ENCODE results near the gene KCNA5.

The KCNA5 gene

DNA sequence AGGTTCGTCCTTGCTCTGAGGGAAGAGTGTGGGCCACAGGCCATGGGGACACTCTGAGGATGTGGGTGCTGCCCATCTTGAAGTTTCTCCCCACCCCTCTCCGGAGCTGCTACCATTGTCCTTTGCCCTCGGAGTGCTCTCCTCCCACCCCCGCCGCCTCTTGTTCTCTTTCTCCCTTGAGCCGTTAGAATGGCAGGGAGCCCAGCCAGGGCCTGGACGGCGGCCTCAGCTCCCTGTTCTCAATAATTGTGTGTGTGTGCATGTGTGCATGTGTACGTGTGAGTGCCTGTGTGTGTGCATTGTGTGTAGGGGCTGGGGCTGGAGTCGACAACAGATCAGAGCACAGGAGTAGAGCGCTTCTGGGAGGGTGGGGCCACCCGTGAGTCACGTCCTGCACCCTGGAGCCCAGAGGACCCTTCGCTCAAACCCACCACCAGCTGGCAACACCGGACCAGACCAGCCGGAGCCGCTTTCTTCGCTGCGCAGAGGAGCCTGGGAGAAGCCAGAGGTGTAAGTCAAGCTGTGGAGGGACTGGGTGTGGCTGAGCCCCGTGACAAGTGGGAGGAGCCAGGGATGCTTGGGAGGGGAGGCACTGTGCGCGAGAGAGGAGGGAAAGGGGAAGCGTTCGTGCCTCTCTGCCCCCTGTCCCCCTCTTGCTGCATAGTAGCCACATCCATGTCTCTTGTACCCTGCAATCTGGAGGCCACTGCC is 25.9 kb upstream of the KCNA5 start:
- peaks cover 5% of the 10 kb centered on the region for H3K36me3 Mint-ChIP-seq
- ATAC-seq (no peak), DNase-seq (ENCODE audit: low spot score in 2 of 2) (no peak)
- H3K27ac Mint-ChIP-seq, result no peak overlapping the region
- no peaks in the 10 kb centered on the region for H3K9me3 Mint-ChIP-seq
- no peak overlapping the region for H3K4me3 Mint-ChIP-seq
- H3K4me1 Mint-ChIP-seq, result peaks cover 5% of the 10 kb centered on the region

- DNase-seq (ENCODE audit: low spot score in 2 of 2) (no peak), ATAC-seq (no peak)
- no peak overlapping the region for H3K4me3 Mint-ChIP-seq
- peaks cover 5% of the 10 kb centered on the region for H3K4me1 Mint-ChIP-seq
- H3K9me3 Mint-ChIP-seq, result no peaks in the 10 kb centered on the region
- no peak overlapping the region for H3K27ac Mint-ChIP-seq
- peaks cover 5% of the 10 kb centered on the region for H3K36me3 Mint-ChIP-seq
These were observed 25.0 kb upstream of the KCNA5 start for GRCh38 chr12:5018677-5019076.

DNA sequence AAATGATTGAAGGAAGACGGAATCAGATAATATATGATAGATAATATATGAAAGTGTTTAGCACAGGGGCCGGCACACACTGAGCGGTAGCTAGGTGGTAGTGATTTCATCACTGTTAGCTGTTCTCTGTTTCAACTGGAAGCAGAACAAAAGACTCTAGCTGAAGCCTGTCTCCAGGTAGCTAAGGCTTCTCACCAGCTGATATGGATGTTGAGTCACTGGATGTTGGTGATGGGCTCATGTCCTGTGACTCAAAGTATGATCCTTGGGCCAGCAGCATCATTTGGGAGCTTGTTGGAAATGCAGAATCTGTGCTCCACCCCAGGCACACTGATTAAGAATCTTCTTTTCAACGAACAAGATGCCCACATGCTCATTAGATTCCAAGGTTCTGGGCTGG is 21.7 kb upstream of the KCNA5 start:
- Mint-ChIP-seq H3K9me3 (no peaks in the 10 kb centered on the region), H3K4me3 (no peak overlapping the region), H3K36me3 (peaks cover 5% of the 10 kb centered on the region), H3K4me1 (peaks cover 5% of the 10 kb centered on the region), H3K27ac (no peak overlapping the region)
- no peak for DNase-seq (ENCODE audit: low spot score in 2 of 2)
- no peak for ATAC-seq

GRCh38 chr12:5022465-5023061 is 21.1 kb upstream of the KCNA5 start:
- Mint-ChIP-seq H3K27ac (no peak overlapping the region), H3K4me3 (no peak overlapping the region), H3K36me3 (no peaks in the 10 kb centered on the region), H3K9me3 (no peaks in the 10 kb centered on the region), H3K4me1 (peaks cover 5% of the 10 kb centered on the region)
- DNase-seq (ENCODE audit: low spot score in 2 of 2), result peak; percentile 11 to 54
- ATAC-seq, result no peak

DNA sequence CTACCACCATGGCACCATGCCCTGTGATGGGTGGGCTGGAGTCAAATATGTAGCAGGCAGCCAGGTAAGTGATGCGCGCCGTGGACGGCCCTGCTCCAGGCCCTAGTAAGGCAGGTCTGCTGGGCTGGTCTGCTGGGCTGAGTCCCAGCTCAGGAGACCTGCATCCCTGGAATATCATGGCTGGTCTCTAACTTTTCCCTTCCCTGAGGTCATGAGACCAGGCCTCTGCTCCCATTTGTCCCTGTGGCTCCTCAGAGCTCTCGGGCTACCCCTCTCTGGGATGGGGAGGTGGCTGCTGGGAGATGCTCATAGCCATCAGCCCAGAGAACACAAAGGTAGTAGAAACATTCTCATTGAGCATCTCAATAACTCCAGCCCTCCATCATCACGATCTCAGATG is 19.8 kb upstream of the KCNA5 start:
- peaks cover 5% of the 10 kb centered on the region for H3K4me1 Mint-ChIP-seq
- H3K27ac Mint-ChIP-seq, result no peak overlapping the region
- H3K4me3 Mint-ChIP-seq, result no peak overlapping the region
- ATAC-seq (peak; percentile 24), DNase-seq (ENCODE audit: low spot score in 2 of 2) (no peak)
- no peaks in the 10 kb centered on the region for H3K9me3 Mint-ChIP-seq
- H3K36me3 Mint-ChIP-seq, result no peaks in the 10 kb centered on the region

- no peak overlapping the region for H3K27ac Mint-ChIP-seq
- DNase-seq (ENCODE audit: low spot score in 2 of 2), result no peak
- H3K4me3 Mint-ChIP-seq, result no peak overlapping the region
- H3K36me3 Mint-ChIP-seq, result no peaks in the 10 kb centered on the region
- no peak for ATAC-seq
- H3K4me1 Mint-ChIP-seq, result peaks cover under 1% of the 10 kb centered on the region
- no peaks in the 10 kb centered on the region for H3K9me3 Mint-ChIP-seq
These were observed 17.2 kb upstream of the KCNA5 start for GRCh38 chr12:5026342-5026938.

GRCh38 chr12:5027046-5027821 is 16.4 kb upstream of the KCNA5 start:
- Mint-ChIP-seq H3K9me3 (no peaks in the 10 kb centered on the region), H3K4me1 (no peaks in the 10 kb centered on the region), H3K27ac (no peak overlapping the region), H3K4me3 (no peak overlapping the region), H3K36me3 (no peaks in the 10 kb centered on the region)
- DNase-seq (ENCODE audit: low spot score in 2 of 2) (no peak), ATAC-seq (no peak)

DNA sequence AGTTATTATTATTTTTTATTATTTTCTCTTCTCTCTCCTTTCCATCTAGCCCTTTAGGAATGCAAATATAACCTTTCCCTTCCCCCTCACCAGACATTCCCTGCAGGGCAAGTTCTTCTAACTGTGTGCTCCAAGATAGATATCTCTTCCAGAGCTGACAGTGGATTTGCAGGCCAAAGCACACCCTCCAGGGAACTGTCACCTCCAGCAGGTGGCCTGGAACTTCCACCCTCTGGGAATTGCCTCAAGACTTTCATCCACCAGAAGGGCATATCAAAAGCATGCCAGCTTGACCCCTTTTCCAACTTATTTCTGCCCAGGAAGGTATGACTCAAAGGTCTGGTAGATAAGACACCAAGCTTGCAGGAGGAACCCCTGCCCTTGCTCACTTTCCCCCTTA is 13.6 kb upstream of the KCNA5 start:
- no peaks in the 10 kb centered on the region for H3K36me3 Mint-ChIP-seq
- DNase-seq (ENCODE audit: low spot score in 2 of 2), result no peak
- no peaks in the 10 kb centered on the region for H3K4me1 Mint-ChIP-seq
- no peak overlapping the region for H3K4me3 Mint-ChIP-seq
- H3K27ac Mint-ChIP-seq, result no peak overlapping the region
- ATAC-seq, result no peak
- H3K9me3 Mint-ChIP-seq, result no peaks in the 10 kb centered on the region

DNA sequence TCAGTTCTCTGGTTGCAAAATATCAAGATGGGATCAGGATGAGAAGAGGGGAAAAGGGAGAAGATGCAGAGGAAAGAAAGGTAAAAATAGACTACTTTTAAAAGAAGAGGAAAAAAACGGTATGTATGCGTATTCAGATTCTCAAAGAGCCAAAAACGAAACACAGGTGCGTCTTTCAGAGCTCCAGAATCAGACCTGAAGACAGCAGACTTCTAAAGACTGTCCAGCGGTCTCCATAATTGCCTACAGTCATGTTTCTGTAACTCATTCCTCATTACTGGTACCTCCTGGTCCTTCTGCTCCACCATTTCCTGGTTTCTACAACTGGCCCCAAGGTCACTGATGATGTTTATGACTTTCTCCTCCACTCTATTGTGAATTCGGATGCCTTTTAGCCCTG is 12.4 kb upstream of the KCNA5 start:
- Mint-ChIP-seq H3K36me3 (no peaks in the 10 kb centered on the region), H3K27ac (no peak overlapping the region), H3K9me3 (no peaks in the 10 kb centered on the region), H3K4me1 (no peaks in the 10 kb centered on the region), H3K4me3 (no peak overlapping the region)
- ATAC-seq (no peak), DNase-seq (ENCODE audit: low spot score in 2 of 2) (no peak)

DNA sequence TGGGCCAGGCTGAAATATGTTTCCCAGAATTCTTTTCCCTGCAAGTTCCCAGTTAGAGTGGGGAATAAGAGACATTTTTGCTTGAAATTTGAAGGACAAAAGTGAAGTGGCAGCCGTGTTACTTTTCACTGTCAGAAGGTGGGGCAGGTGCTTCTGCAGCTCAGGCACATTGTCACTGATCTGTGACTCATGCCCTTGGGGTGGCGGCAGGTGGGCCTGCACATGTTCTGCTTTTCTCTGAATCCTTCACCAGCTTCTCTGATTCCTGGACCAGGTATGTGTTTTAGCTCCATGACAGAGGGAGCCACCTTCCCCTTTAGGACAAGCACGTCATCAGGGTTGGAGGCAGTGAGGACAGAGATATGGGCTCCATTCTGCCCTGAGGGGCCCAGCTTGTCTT is 11.7 kb upstream of the KCNA5 start:
- no peaks in the 10 kb centered on the region for H3K4me1 Mint-ChIP-seq
- no peak overlapping the region for H3K27ac Mint-ChIP-seq
- DNase-seq (ENCODE audit: low spot score in 2 of 2), result no peak
- no peak overlapping the region for H3K4me3 Mint-ChIP-seq
- H3K9me3 Mint-ChIP-seq, result no peaks in the 10 kb centered on the region
- ATAC-seq, result no peak
- no peaks in the 10 kb centered on the region for H3K36me3 Mint-ChIP-seq

DNA sequence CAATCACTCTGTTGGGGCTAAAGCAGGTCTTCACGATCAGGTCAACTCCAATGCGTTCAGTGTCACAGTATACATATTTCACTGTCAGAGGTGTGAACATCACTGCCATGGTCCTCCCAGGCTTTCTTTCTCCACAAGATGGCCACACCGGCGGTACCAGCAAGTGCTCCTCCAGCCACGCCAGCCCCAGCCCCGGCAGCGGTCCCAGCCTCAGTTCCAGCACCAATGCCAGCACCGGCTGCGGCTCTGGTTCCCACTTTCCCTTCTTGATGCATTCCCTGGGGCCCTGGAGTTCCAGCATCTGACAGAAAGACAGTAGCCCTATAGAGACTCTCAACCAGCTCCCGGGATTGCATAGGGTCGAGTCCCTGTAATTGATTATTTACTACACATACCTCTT is 10.9 kb upstream of the KCNA5 start:
- DNase-seq (ENCODE audit: low spot score in 2 of 2) (no peak), ATAC-seq (no peak)
- Mint-ChIP-seq H3K36me3 (no peaks in the 10 kb centered on the region), H3K4me1 (no peaks in the 10 kb centered on the region), H3K4me3 (no peak overlapping the region), H3K9me3 (no peaks in the 10 kb centered on the region), H3K27ac (no peak overlapping the region)

GRCh38 chr12:5033883-5034282 is 9.8 kb upstream of the KCNA5 start:
- no peak for ATAC-seq
- H3K27ac Mint-ChIP-seq, result no peak overlapping the region
- H3K36me3 Mint-ChIP-seq, result no peaks in the 10 kb centered on the region
- H3K9me3 Mint-ChIP-seq, result no peaks in the 10 kb centered on the region
- no peak for DNase-seq (ENCODE audit: low spot score in 2 of 2)
- H3K4me3 Mint-ChIP-seq, result no peak overlapping the region
- H3K4me1 Mint-ChIP-seq, result no peaks in the 10 kb centered on the region

DNA sequence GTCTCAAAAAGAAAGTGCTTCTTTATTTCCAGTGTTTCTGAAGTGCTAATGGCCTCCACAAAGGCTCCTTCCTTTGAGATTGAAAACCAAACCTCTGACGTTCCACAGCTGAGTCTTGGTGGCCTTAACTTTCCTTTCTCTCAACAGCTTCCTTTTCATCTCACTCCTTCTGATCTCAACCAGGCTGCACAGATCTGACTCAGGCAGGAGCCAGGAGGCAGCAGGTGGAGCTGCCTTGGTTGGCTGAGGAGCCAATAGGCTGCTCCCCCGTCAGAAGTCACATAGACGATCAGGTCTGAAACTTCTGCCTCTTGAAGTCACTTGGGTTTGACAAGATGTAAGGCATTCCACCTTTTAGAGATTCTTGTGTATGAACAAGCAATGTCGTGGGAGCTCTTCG is 9.1 kb upstream of the KCNA5 start:
- Mint-ChIP-seq H3K36me3 (no peaks in the 10 kb centered on the region), H3K4me3 (no peak overlapping the region), H3K4me1 (no peaks in the 10 kb centered on the region), H3K27ac (no peak overlapping the region), H3K9me3 (no peaks in the 10 kb centered on the region)
- ATAC-seq (peak; percentile 45), DNase-seq (ENCODE audit: low spot score in 2 of 2) (no peak)

- no peak overlapping the region for H3K27ac Mint-ChIP-seq
- H3K4me1 Mint-ChIP-seq, result no peaks in the 10 kb centered on the region
- no peak for ATAC-seq
- H3K4me3 Mint-ChIP-seq, result no peak overlapping the region
- H3K9me3 Mint-ChIP-seq, result no peaks in the 10 kb centered on the region
- no peak for DNase-seq (ENCODE audit: low spot score in 2 of 2)
- no peaks in the 10 kb centered on the region for H3K36me3 Mint-ChIP-seq
These were observed 8.1 kb upstream of the KCNA5 start for GRCh38 chr12:5035618-5036017.

DNA sequence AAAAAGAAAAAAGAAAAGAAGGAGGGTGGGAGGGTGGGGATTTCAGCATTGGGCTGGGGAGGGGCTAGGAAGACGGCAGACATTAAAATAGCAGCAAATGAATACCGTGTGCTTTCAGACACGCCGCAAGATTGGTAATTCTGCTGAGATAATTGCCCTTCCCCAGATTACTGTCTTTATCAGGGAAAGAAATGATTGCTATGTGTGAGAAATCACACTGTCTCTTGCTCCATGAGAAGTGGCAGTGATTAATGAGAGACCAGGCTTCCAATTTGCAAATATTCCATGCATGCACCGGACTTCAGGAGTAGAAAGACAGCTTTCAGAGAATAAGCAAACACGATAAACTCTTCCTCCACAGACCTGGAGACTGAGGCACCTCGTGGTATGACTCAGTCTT is 7.6 kb upstream of the KCNA5 start:
- no peaks in the 10 kb centered on the region for H3K4me1 Mint-ChIP-seq
- H3K27ac Mint-ChIP-seq, result no peak overlapping the region
- DNase-seq (ENCODE audit: low spot score in 2 of 2) (no peak), ATAC-seq (no peak)
- H3K36me3 Mint-ChIP-seq, result no peaks in the 10 kb centered on the region
- no peak overlapping the region for H3K4me3 Mint-ChIP-seq
- no peaks in the 10 kb centered on the region for H3K9me3 Mint-ChIP-seq

All from stimulated activated effector memory CD8-positive, alpha-beta T cell treated with anti-CD3 and anti-CD28 coated beads, Interleukin-12 subunit alpha, Interleukin-12 subunit beta, amount 100 ng/mL, for 72 hours (primary cell).